Retinal pigment epithelial cell (primary cell): Measurements from ENCODE around the gene NR2F6.

Experiments used
- DNase-seq: peaks from one replicate; pipeline ENCODE4 v3.0.0-alpha.2; 2010; ENCODE audit warnings: low read depth
- H3K4me3 ChIP-seq: 2 replicates; pipeline ENCODE4 v1.5.1; 2011; ENCODE audit warnings: mild to moderate bottlenecking, low read length, control low read depth, moderate library complexity
- CTCF ChIP-seq: conservative IDR thresholded peaks from 2 replicates; pipeline ENCODE4 v1.5.1; 2011; ENCODE audit warnings: low read depth, low read length, control low read depth, inconsistent platforms

NR2F6 gene

GRCh38 chr19:17245535-17245984 is at the start of gene NR2F6:
Gene NR2F6, minus strand, starts transcription at chr19:17245919. Its CDS starts 699 bp downstream, at chr19:17245220.
- H3K4me3 ChIP-seq: peak within 1 kb of the TSS; percentile 65
- no peak for DNase-seq
- no peak for TF ChIP-seq CTCF

- no peak overlapping the region for H3K4me3 ChIP-seq
- DNase-seq: no peak
- TF ChIP-seq CTCF: no peak
Observed at GRCh38 chr19:17294051-17294891, 48.6 kb upstream of the NR2F6 start.

GRCh38 chr19:17293605-17294004 is 47.9 kb upstream of the NR2F6 start:
- no peak overlapping the region for H3K4me3 ChIP-seq

GRCh38 chr19:17292301-17293074 is 46.8 kb upstream of the NR2F6 start:
- peak; percentile 83 for TF ChIP-seq CTCF
- no peak for DNase-seq
- H3K4me3 ChIP-seq: peak overlapping the region; percentile 52

More at GRCh38 chr19:17293605-17294004, 47.9 kb upstream of the NR2F6 start:
- no peak for TF ChIP-seq CTCF
- no peak for DNase-seq

- DNase-seq: no peak
- no peak for TF ChIP-seq CTCF
- peak overlapping the region; percentile 14 for H3K4me3 ChIP-seq
Observed at GRCh38 chr19:17289489-17289888, 43.8 kb upstream of the NR2F6 start.

GRCh38 chr19:17286752-17287151 is 41.0 kb upstream of the NR2F6 start:
- no peak for TF ChIP-seq CTCF
- H3K4me3 ChIP-seq: no peak overlapping the region
- DNase-seq: no peak

GRCh38 chr19:17286263-17286662 is 40.5 kb upstream of the NR2F6 start:
- DNase-seq: no peak
- no peak overlapping the region for H3K4me3 ChIP-seq

More at GRCh38 chr19:17286263-17286662, 40.5 kb upstream of the NR2F6 start:
- TF ChIP-seq CTCF: no peak
